NCI-H1092 treated with DMSO at 0.1 percent for 48 hours (cell line): Measurements from ENCODE around the gene PRPF19.

Experiments
- DNase-seq: peaks from one replicate; lab custom pipeline; 2025; lab: John Stamatoyannopoulos, UW

PRPF19 gene

DNA sequence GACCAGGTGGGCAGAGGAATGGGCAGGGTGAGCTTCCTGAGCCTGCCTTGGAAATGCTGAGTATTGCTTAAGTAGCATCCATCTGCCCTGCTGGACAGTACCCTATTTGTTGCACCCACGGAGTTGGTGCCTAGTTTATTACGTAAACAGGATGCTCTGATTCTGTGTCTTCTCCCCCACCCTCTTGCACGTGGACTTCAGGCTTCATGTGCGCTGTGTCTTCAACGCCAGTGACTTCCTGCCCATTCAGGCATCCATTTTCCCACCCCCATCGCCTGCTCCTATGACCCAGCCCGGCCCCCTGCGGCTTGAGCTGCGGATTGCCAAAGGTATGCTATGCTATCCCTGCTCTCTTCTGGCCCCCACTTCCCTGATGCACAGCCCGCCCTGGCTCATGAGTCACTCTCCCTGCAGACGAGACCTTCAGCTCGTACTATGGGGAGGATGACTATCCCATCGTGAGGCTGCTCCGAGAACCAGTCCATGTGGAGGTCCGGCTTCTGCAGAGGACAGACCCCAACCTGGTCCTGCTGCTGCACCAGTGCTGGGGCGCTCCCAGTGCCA, 33.3 kb downstream of the PRPF19 start:
- no peak for DNase-seq

DNA sequence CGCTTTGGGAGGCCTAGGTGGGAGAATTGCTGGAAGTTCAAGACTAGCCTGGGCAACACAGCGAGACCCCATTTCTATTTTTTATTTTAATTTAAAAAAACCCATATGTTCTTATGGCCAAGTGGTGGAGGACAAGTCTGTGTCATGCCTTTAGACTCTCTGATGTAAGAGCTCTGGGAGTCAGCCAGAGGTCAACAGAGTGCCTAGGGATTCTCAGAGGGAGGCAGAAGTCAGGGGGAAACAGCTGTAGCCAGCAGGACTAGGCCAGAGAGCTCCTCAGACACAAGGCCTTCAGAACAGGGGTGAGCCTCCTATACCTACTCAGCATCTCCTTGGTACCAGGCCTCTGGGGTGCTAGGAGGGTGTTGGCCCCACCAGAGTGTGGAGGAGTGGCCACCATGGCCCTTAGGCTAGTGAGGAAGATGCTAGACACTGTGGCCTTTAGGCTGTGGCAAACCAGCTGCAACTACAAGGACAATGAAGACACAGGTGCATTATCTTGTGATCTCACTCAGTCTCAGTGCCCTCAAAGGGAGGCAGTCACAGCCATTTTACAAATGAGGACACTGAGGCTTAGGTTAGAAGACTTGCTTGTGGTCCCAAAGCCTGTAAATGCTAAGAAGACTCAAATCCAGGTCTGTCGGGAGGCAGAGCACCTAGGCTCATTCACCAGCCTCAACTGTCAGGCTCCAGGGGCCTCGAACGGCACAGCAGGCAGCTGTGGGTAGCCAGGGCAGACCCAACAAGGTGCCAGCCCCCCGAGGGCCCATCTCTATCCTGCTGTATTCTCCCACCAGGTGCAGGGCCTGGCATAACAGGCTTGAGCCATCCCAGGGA, 34.0 kb downstream of the PRPF19 start:
- DNase-seq, result no peak

DNA sequence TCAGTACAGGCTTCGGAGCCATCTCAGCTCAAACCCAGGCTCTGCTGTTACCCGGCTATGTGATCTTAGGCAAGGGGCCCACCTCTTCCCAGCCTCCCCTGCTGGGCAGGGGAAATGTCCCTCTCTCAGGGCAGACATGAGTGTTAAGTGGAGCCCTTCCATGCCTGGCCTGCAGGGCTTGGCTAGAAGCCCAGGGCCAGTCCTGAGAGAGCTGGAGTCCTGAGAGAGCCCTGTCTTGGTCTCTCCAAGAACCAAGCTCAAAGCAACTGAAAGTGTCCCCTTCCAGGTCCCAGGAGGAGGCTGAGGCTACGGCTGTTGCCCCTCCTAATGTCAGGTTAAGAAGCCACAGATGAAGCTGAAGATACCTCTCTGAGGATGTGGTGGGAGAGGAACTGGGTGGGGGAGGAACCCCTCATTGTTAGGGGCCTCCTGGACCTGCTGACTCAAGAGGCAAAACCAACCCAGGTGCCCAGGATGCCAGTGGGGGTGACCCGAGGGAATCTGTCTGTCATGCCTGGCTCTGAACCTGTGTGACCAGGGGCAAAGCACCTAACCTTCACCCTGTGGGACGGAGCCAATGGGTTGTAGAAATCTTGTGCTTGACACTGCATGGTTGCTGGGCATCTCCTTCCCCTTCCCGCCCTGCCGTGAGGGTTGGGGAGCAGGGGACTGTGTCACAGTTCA, 34.9 kb downstream of the PRPF19 start:
- DNase-seq, result peak; percentile 36

DNA sequence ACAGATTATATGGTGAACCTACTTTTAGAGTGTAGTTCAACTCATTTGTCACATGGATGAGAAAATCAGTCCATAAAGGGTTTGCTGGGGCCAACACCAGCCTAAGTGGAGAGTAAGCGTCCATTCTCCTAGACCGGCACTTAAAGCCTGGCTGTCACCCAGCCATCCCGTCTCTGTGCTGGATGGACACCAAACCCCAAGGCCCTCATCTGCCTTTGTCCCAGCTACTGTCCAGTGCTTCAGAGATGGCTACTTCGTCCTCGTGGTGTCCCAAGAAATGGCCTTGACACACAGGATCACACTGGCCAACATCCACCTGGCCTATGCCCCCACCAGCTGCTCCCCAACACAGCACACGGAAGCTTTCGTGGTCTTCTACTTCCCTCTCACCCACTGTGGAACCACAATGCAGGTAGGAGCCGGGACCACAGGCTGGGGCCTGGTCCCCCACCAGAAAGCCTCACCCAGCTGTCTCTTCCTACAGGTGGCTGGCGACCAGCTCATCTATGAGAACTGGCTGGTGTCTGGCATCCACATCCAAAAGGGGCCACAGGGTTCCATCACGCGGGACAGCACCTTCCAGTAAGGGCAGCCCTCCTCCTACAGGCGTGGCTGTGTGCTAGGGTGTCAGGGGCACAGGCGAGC, 35.5 kb downstream of the PRPF19 start:
- DNase-seq, result no peak

DNA sequence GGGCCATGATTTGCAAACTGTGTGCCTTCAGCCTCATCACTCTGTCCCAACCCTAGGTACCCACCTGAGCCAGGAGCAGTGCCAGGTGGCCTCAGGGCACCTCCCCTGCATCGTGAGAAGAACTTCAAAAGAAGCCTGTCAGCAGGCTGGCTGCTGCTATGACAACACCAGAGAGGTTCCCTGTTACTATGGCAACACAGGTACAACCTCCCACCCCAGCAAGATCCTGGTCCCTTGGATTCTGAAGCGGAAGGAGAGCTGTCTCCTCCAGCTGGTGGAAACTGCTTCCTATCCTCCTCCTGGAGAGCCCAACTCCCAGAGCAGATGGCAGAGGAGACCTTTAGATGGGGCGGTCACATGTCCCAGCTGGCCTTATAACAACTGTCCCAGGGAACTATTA, 36.1 kb downstream of the PRPF19 start:
- DNase-seq, result peak; percentile 16

DNA sequence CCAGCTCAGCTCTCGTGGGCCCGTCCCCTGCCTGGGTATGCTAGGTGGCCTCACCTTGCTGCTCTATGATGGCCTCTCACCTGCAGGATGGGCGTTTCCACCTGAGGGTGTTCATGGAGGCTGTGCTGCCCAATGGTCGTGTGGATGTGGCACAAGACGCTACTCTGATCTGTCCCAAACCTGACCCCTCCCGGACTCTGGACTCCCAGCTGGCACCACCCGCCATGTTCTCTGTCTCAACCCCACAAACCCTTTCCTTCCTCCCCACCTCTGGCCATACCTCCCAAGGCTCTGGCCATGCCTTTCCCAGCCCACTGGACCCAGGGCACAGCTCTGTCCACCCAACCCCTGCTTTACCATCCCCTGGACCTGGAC, 36.9 kb downstream of the PRPF19 start:
- DNase-seq, result no peak

DNA sequence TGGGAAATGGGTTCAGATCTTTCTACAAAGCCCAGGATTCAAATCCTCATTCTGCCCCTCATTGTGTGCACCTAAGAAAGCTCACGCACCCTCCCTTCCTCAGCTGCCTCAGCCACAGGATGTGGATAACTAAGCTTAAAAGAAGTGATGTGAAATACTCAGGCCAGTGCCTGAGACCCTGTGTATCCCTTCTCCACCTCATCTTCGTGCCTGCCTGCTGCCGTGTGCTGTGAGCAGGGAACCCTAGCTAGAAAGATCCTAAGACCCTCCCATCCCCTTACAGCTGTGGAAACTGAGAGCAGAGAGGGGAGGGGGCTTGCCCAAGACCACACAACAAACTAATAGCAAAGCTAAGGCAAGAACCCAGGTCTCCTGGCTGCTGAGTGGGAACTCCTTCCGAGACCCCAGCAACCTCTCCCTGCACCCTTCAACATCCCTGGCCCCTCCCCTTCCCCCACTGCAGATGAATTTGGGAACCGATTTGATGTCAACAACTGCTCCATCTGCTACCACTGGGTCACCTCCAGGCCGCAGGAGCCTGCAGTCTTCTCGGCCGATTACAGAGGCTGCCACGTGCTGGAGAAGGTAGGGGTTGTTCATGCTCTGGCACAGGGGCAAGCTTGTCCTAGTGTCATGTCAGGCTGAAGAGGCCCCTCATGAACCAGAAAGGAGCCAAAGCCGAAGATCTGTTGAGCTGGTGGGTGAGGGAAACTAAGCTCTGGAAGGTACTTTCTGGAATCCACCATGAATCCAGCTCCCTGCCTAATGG, 37.5 kb downstream of the PRPF19 start:
- no peak for DNase-seq

DNA sequence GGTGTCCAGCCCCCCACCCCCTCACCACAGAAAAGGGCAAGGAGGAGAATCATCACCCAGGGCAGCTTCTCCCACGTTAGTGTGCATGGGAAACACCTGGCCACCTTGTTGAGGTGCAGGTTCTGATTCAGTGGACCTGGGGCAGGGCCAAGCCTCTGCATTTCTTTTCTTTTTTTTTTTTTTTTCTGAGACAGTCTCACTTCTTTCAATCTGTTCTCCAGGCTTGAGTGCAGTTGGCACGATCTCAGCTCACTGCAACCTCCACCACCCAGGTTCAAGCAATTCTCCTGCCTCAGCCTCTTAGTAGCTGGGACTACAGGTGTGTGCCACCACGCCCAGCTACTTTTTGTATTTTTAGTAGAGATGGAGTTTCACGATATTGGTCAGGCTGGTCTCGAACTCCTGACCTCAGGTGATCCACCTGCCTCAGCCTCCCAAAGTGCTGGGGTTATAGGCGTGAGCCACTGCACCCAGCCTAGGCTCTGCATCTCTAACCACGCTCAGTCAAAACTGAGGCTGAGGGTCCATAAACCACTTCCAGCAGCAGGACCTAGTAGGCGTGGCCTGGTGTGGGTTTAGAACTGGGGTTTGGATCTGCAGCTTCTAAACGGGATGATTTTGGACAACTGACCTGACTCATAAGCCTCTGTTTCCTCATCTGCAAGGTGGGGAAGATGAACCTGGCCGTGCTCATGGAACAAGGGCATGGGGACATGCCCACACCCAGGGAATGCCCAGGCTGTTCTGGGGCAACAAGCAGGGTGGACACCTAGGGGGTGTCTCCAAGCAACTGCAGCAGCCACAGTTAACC, 38.3 kb downstream of the PRPF19 start:
- no peak for DNase-seq

DNA sequence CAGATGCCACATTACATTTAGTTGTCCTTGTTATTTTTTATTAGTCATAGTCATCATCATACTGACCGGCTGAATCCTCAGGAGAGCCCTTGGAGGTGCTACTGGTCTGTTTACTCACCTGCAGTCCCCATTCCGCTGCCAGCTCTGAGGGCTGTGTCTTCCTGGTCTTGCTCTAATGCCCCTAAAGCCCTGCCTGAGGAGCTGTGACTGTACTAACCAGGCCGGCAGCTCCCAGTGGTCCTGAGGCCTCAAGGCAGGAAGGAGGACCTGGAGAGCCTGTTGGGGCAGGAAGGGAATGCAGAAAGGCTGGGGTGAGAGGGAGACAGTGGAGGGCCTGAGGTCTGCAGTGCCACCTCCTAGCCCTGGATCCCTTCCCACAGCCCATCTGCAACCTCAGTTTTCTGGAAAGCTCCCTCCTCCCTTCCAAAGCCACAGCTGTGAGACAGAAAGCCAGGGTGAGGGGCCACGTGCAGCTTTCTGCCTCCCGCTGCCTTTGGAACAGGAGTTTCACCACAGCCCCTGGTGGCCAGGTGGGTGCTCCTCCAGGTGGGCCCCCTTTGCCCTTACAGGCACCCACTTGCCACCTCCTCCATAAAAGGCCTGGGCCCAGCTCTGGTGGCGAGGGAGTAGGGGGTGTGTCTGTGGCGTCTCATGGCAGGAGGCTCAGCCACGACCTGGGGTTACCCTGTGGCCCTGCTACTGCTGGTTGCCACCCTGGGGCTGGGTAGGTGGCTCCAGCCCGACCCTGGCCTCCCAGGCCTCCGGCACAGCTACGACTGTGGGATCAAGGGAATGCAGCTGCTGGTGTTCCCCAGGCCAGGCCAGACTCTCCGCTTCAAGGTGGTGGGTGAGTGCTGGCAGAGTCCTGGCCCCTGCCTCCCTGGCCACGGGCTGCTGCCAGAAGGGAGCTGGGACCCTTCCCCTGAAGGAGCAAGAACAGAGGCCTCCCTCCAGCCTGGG, 39.2 kb downstream of the PRPF19 start, which contains the start of gene ZP1:
Gene ZP1, plus strand, starts transcription at position 632 of the 960 bp plus-strand sequence. Its CDS starts 20 bp downstream, at position 652.
- peak; percentile 99 for DNase-seq

DNA sequence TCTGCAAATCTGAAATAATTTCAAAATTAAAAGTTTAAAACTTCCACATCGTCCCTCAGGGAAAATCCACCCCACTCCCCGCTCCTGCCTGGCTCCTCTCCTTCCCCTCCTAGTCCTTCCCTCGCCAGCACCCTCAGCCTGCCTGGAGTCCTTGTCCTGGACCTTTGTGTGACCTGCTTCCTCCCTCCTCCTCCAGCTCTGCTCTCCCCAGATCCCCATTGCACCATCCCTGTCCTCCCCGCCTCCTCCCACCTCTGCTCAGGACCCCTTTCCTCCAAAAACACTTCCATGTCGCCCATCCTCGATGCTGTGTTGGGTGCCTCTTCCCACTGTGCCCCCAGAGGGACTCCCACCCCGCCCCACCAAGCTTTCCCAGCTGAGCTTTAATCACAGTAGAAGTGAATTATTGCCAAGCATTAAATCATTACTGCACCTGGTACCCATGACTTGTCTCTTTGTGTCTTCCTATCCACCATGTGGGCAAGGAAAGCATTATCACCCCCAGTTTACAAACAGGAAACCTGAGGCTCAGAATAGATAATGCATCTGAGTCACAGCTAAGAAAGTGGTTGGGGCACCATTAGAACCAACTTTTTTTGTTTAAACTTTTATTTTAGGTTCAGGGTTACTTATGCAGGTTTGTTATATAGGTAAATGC, 41.4 kb downstream of the PRPF19 start:
- no peak for DNase-seq

DNA sequence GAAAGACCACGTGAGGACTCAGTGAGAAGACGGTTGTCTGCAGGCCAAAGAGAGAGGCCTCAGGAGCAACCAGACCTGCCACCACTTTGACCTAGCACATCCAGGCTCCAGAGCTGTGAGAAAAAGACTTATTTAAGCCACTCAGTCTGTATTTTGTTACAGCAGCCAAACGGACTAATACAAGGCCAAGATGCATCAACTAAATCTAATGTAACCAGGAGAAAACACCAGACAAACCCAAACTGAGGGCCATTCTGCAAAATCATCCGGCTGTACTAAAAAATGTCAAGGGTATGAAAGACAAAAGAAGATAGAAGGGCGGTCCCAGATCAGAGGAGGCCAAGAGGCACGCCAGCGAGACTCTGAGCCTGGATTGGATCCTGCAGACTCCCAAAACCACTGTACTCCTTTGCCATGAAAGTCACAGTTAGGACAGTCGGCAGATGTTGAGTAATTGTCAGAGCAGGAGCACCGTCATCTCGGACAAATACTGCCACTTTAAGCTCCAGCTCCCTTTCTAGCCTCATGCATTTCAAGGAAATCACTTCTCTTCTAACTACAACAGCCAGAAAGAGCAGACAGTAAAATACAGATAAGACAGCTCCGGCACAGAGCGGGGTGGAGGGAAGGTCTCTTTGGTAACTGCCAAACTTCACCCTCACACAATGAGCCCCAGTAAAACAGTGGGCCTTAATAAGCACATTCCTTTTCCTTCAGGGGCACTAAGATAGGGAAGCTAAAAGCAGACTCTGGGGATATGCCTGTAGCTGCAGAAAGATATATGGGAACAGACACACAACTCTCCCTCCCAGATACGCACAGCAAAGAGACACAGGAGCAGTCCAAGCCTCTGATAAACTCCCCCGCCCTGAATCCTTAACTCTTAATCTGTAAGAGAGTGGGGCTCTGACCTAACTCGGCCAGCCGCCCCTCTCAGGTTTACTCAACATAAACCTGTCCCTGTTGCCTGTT, 42.5 kb downstream of the PRPF19 start:
- no peak for DNase-seq

DNA sequence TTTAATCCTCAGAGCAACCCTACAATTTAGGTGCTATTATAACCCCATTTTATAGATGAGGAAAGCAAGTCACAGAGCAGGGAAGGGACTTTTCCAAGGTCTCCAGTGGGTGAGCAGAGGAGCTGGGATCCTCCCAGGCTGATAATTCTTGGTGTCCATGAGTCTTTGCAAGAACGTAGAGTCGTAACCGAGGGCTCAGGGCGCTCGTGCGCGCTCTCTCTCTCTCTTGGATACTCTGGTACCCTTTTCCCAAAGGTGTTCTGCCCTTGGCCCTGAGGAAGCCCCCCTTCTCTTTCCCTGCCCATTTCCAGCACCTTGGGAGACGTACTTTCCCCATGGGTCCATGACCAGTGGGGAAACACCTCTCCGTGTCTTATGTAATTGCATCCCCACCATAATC, 44.2 kb downstream of the PRPF19 start:
- DNase-seq, result no peak

DNA sequence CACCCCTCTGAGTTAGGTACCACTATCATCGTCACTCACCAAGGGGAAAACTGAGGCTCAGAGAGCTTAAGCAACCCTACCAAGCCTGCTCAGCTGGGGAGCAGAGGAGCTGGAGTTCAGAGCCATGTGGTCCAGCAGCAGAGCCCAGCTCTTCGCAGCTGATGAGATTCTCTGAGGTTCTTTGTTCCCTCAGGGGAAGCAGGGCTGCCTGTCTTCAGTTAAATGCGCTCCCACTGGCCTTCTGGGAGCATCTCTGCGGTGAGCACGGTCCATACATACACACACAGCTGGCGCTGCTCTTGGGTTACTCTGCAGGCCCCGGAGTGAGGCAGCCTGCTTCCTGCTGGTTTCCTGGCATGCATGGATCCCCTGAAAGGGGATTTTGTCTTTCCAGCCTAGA, 45.4 kb downstream of the PRPF19 start:
- peak; percentile 68 for DNase-seq

DNA sequence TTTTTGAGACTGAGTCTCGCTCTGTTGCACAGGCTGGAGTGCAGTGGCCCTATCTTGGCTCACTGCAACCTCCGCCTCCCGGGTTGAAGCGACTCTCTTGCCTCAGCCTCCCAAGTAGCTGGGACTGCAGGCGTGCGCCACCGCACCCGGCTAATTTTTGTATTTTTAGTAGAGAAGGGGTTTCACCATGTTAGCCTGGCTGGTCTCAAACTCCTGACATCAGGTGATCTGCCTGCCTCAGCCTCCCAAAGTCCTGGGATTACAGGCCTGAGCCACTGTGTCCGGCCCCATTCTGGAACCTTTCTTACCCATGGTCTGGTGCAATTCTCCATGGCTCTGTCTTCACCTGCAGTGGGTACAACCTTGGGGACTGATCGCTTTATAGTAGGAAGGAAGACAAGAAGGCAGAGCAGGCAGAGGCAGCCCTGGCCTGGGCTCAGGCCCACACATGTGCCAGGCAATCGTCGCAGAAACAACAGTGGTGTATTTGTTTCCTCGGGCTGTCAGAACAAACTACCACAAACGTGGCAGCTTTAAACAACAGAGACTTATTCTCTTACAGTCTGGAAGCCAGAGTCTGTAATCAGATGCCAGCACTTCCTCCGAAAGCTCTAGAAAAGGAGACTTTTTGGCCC, 46.7 kb downstream of the PRPF19 start:
- DNase-seq, result no peak

DNA sequence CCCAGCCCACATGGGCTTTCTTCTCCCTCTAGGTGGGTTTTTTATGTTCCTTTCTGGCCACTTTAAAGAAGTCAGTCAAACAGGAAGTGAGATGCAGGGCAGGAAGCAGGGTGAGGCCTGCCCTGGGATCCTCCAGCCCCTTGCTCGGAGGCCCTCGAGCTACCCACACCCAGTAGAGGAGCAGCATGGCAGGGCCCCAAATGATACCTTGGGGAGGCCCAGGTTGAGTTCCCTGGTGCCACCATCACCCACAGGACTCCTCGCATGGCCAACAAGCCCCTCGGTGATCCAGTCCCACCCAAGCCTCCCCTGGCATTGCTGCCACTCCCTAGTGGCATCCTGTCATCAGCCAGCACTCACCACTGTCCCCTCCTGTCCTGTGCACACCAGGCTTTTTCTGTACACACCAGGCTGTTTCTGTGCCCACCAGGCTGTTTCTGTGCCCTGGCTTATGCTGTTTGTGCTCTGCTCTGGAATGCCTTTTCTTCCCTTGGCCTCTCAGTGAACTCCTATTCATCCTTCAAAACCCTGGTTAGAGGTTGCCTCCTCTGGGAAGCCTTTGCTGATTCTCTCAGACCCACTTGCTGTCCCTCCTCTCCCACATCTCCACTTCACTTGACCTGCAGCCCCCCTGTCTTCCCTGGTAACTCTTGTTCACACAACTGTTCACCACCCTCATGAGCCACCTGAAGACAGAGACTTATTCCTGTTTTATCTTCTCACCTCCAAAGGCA, 47.5 kb downstream of the PRPF19 start:
- no peak for DNase-seq

DNA sequence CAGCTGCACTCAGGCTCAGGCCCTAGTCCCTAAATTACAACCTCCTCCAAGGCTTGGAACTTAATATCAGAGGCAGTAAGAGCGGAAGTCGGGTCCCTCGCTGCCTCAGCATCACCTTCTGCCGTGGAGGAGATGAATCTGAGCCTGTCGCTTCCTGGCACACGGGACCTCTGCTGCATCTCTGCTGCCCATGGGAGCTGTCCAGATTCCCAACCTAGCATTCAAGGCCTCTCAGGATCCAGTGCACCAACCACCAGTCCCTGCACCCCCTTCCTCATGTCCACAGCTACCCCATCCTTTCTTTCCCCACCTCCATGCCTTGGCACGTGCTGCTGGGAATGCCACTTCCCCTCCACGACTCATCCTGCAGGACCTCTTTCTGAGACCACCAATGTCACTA, 48.1 kb downstream of the PRPF19 start:
- no peak for DNase-seq
